ENCODE measurements around the gene DHX16. TPM values are rescaled to one million over a fixed set of nuclear protein-coding genes. Genes with fewer than 3 reads are reported as not detected.

Gene DHX16
- polyA plus RNA-seq, 3 donors: 16.4 to 70.1 (median 19.0) TPM

GRCh38 chr6:30688569-30688968 lies 15.8 kb upstream of the DHX16 start:
- Mint-ChIP-seq H3K4me3 (peak overlapping the region; percentile 94 to 99), H3K9me3 (no peaks in the 10 kb centered on the region), H3K4me1 (peaks cover 48% of the 10 kb centered on the region), H3K36me3 (peaks cover 10 to 20% of the 10 kb centered on the region in 2 donors), H3K27ac (peak overlapping the region; percentile 93 to 99 (median 97)), H3K27me3 (ENCODE audit: low read depth in 3 of 3) (peaks cover 0 to 4% (median 0%) of the 10 kb centered on the region in 3 donors)
- no peak for TF ChIP-seq CTCF (IDR thresholded peaks at IDR 0.05)
- Histone ChIP-seq H3K36me3 (replicated peaks in 1 of 2; ENCODE audit: control insufficient read depth in 1 of 2, insufficient read depth in 2 of 2, low read length in 2 of 2) (no peaks in the 10 kb centered on the region), H3K4me2 (replicated peaks; ENCODE audit: extremely low read depth, low read length, poor library complexity, severe bottlenecking) (peak overlapping the region; percentile 100), H3K27ac (ENCODE audit: low read depth in 1 of 2, low read length in 2 of 2) (peak overlapping the region; percentile 99), H3K9me3 (replicated peaks in 1 of 2; ENCODE audit: control insufficient read depth in 1 of 2, insufficient read depth in 1 of 2, low read length in 2 of 2) (no peaks in the 10 kb centered on the region), H3K9ac (ENCODE audit: insufficient read depth, low read length, poor library complexity, severe bottlenecking) (no peak overlapping the region), H3K27me3 (ENCODE audit: control insufficient read depth in 2 of 2, insufficient read depth in 2 of 2, low read length in 2 of 2) (no peaks in the 10 kb centered on the region), H3K4me1 (ENCODE audit: control insufficient read depth in 1 of 2, insufficient read depth in 2 of 2, low read length in 2 of 2) (peaks cover 42 to 51% of the 10 kb centered on the region in 2 donors), H3K79me2 (ENCODE audit: insufficient read depth, low read length) (peaks cover 68% of the 10 kb centered on the region), H4K20me1 (ENCODE audit: insufficient read depth, low read length) (peaks cover 25% of the 10 kb centered on the region), H2AFZ (ENCODE audit: insufficient read depth, low read depth, low read length, poor library complexity, severe bottlenecking) (no peak overlapping the region), H3K4me3 (replicated peaks in 1 of 3; ENCODE audit: low read depth in 2 of 3, low read length in 3 of 3) (peak overlapping the region in 1 of 3 experiments; percentile 100)
- no CpG with 5 or more reads among the region's 9 CpGs for WGBS (ENCODE audit: insufficient coverage)
- intact Hi-C loops (cut with micrococcal nuclease): no loop called here
- DNase-seq: no peak

DNA sequence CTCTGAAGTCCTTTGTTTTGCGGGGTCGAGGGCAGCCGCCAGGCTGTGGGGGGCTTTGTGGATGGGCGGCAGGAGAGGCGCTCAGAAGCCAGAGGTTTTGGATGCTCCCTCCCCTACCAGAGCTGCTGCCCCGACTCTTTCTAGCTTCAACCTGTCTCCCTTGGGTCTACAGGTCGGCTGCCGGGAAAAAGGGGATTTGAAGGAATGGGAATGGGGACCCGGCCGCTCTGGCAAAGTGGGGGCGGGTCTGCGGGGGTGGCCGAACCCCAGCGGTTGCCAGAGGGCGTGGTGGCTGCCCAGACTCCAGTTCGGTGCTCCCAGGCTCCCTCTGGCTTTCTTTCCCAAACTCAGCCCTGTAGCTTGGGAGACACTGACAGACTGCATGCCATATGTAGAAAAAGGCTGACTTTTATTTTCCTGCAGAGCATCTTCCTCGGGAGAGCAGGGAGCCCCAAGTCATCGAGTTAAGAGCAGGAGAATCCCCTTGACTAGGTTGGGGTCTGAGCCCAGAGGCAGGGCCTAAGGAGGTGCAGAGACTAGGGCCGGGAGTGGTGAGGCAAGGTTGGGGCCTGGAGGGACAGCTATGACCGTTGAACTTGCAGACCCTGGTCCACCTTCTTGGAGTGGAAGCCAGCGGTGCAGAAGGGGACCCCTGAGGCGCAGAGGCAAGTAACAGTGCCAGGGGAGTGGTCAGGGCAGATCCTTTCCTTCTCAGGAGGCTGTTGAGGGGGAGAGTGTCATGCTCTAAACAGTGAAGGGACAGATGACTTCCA lies 15.0 kb upstream of the DHX16 start:
- intact Hi-C loops (cut with micrococcal nuclease): loop anchor here in 1 of 2 donors (2.0 kb wide), 1 partner anchor 33 kb away; the partner anchor contains the start of gene TUBB
- TF ChIP-seq CTCF (IDR thresholded peaks at IDR 0.05): no peak
- peak overlapping the region; percentile 99 for H3K27ac ChIP-seq (ENCODE audit: low read depth in 1 of 2, low read length in 2 of 2)
- H3K36me3 Mint-ChIP-seq: peaks cover 12 to 25% of the 10 kb centered on the region in 2 donors
- peak overlapping the region; percentile 43 for H2AFZ ChIP-seq (ENCODE audit: insufficient read depth, low read depth, low read length, poor library complexity, severe bottlenecking)
- peaks cover 51% of the 10 kb centered on the region for H3K4me1 Mint-ChIP-seq
- no peaks in the 10 kb centered on the region for H3K36me3 ChIP-seq (replicated peaks in 1 of 2; ENCODE audit: control insufficient read depth in 1 of 2, insufficient read depth in 2 of 2, low read length in 2 of 2)
- no peaks in the 10 kb centered on the region for H3K9me3 Mint-ChIP-seq
- peak overlapping the region; percentile 96 to 100 (median 96) for H3K4me3 ChIP-seq (replicated peaks in 1 of 3; ENCODE audit: low read depth in 2 of 3, low read length in 3 of 3)
- H3K27ac Mint-ChIP-seq: peak overlapping the region; percentile 93 to 99 (median 97)
- no peak for DNase-seq
- 15% methylated on average over 12 of the region's 22 CpGs for WGBS (ENCODE audit: insufficient coverage)
- peaks cover 32% of the 10 kb centered on the region for H4K20me1 ChIP-seq (ENCODE audit: insufficient read depth, low read length)
- peaks cover 0 to 4% (median 0%) of the 10 kb centered on the region in 3 donors for H3K27me3 Mint-ChIP-seq (ENCODE audit: low read depth in 3 of 3)
- H3K27me3 ChIP-seq (ENCODE audit: control insufficient read depth in 2 of 2, insufficient read depth in 2 of 2, low read length in 2 of 2): no peaks in the 10 kb centered on the region
- peak overlapping the region; percentile 94 to 99 for H3K4me3 Mint-ChIP-seq
- no peaks in the 10 kb centered on the region for H3K9me3 ChIP-seq (replicated peaks in 1 of 2; ENCODE audit: control insufficient read depth in 1 of 2, insufficient read depth in 1 of 2, low read length in 2 of 2)
- H3K9ac ChIP-seq (ENCODE audit: insufficient read depth, low read length, poor library complexity, severe bottlenecking): peak overlapping the region; percentile 99
- H3K4me2 ChIP-seq (replicated peaks; ENCODE audit: extremely low read depth, low read length, poor library complexity, severe bottlenecking): peak overlapping the region; percentile 100
- H3K4me1 ChIP-seq (ENCODE audit: control insufficient read depth in 1 of 2, insufficient read depth in 2 of 2, low read length in 2 of 2): peaks cover 45 to 58% of the 10 kb centered on the region in 2 donors
- H3K79me2 ChIP-seq (ENCODE audit: insufficient read depth, low read length): peaks cover 75% of the 10 kb centered on the region

Measured in CD14-positive monocyte (primary cell).